ENCODE data around the gene CD248.
A peak's percentile ranks its signal among the peaks of the same experiment; 100 is the strongest.
"Not testable (repeated sequence)": the region's sequence is repeated elsewhere in the genome, so short reads cannot be mapped to it uniquely, and the experiment has no call there.

Gene CD248

GRCh38 chr11:66287211-66287888, 29.5 kb downstream of the CD248 start:
- DNase-seq: no peak

- DNase-seq: no peak
These were observed 30.1 kb downstream of the CD248 start for GRCh38 chr11:66286699-66287098.

GRCh38 chr11:66285250-66285947, 31.4 kb downstream of the CD248 start:
- DNase-seq: no peak

- DNase-seq: no peak
These were observed 32.2 kb downstream of the CD248 start for GRCh38 chr11:66284526-66285078.

GRCh38 chr11:66283461-66284105, 33.3 kb downstream of the CD248 start:
- no peak for DNase-seq

- peak; percentile 98 for DNase-seq
These were observed 34.1 kb downstream of the CD248 start for GRCh38 chr11:66282468-66283455.

- no peak for DNase-seq
These were observed 34.9 kb downstream of the CD248 start for GRCh38 chr11:66281776-66282467.

- DNase-seq: no peak
These were observed 35.8 kb downstream of the CD248 start for GRCh38 chr11:66281001-66281400.

- DNase-seq: no peak
These were observed 36.4 kb downstream of the CD248 start for GRCh38 chr11:66280428-66280827.

- no peak for DNase-seq
These were observed 37.6 kb downstream of the CD248 start for GRCh38 chr11:66279092-66279734.

- DNase-seq: peak; percentile 72
These were observed 38.3 kb downstream of the CD248 start for GRCh38 chr11:66278363-66279091.

- DNase-seq: peak; percentile 53
These were observed 39.1 kb downstream of the CD248 start, which contains the start of gene CNIH2 for GRCh38 chr11:66277471-66278362. Gene CNIH2 (plus strand): TSS chr11:66278175. CDS start chr11:66278457, 282 bp downstream.

- not testable (repeated sequence) for DNase-seq
These were observed 39.8 kb downstream of the CD248 start for GRCh38 chr11:66277064-66277463.

- not testable (repeated sequence) for DNase-seq
These were observed 40.2 kb downstream of the CD248 start for GRCh38 chr11:66276619-66277018.

- DNase-seq: no peak
These were observed 40.7 kb downstream of the CD248 start for GRCh38 chr11:66275984-66276612.

- DNase-seq: no peak
These were observed 41.4 kb downstream of the CD248 start for GRCh38 chr11:66275396-66275795.

- DNase-seq: no peak
These were observed 42.6 kb downstream of the CD248 start for GRCh38 chr11:66274219-66274618.

- DNase-seq: peak; percentile 63
These were observed 44.2 kb downstream of the CD248 start for GRCh38 chr11:66272596-66272995.

GRCh38 chr11:66271816-66272215, 45.0 kb downstream of the CD248 start:
- no peak for DNase-seq

Data from CD4-positive, alpha-beta T cell treated with Interleukin-17A for 1 hour (primary cell).